Liver (tissue), 9 donors: Measurements from ENCODE around the gene PARD6A. TPM values are rescaled to one million over a fixed set of nuclear protein-coding genes. Genes with fewer than 3 reads are reported as not detected.

ENCODE experiments used
- DNase-seq: peaks from one replicate; pipeline ENCODE4 v3.0.0-alpha.2; 2017; ENCODE audit warnings: low spot score
- H3K27ac ChIP-seq, 2 donors: one replicate each; pipeline ENCODE4 v1.7.0; 2013; ENCODE audit warnings: inconsistent platforms in 2 of 2, low read length in 2 of 2, control low read depth in 1 of 2, low read depth in 1 of 2, mild to moderate bottlenecking in 1 of 2
- H3K27me3 ChIP-seq, 4 donors: one replicate each; pipeline versions ENCODE4 v1.6.1 to v1.7.0; 2013; ENCODE audit warnings: low read length in 3 of 4, inconsistent platforms in 1 of 4, mild to moderate bottlenecking in 1 of 4, moderate library complexity in 1 of 4; ENCODE audit not compliant: control insufficient read depth in 4 of 4, insufficient read depth in 4 of 4
- H3K36me3 ChIP-seq, 4 donors: one replicate each; pipeline versions ENCODE4 v1.6.1 to v1.7.0; 2013; ENCODE audit warnings: low read length in 3 of 4, mild to moderate bottlenecking in 3 of 4, low read depth in 1 of 4, moderate library complexity in 1 of 4; ENCODE audit not compliant: control insufficient read depth in 4 of 4, insufficient read depth in 3 of 4
- H3K4me1 ChIP-seq, 4 donors: one replicate each; pipeline versions ENCODE4 v1.6.1 to v1.7.0; 2013; ENCODE audit warnings: low read length in 3 of 4, mild to moderate bottlenecking in 3 of 4, moderate library complexity in 1 of 4; ENCODE audit not compliant: control insufficient read depth in 4 of 4, insufficient read depth in 4 of 4
- H3K4me3 ChIP-seq, 3 donors: one replicate each; pipeline versions ENCODE4 v1.6.1 to v1.7.0; 2013; ENCODE audit warnings: low read length in 3 of 3, control low read depth in 1 of 3, low read depth in 1 of 3, mild to moderate bottlenecking in 1 of 3
- H3K9ac ChIP-seq, 2 donors: one replicate each; pipeline ENCODE4 v1.7.0; 2013; ENCODE audit warnings: low read length in 2 of 2, mild to moderate bottlenecking in 2 of 2, moderate library complexity in 2 of 2, control low read depth in 1 of 2, low read depth in 1 of 2
- H3K9me3 ChIP-seq, 4 donors: one replicate each; pipeline versions ENCODE4 v1.6.1 to v1.7.0; 2013; ENCODE audit warnings: low read length in 3 of 4; ENCODE audit not compliant: control insufficient read depth in 4 of 4
- ATF3 ChIP-seq: IDR thresholded peaks from 2 replicates; pipeline ENCODE4 v1.6.1; 2016; ENCODE audit warnings: antibody characterized with exemption
- CTCF ChIP-seq: fragments of 150-350 bp; IDR thresholded peaks from 2 replicates; pipeline ENCODE4 v1.5.1; 2017; ENCODE audit warnings: improper control_type of control experiment, low read depth, low read length; ENCODE audit not compliant: missing input control
- EGR1 ChIP-seq, 2 donors: IDR thresholded peaks; 2 replicates each; pipeline ENCODE4 v1.6.1; 2016 to 2018; ENCODE audit warnings: antibody characterized with exemption in 2 of 2, low read depth in 2 of 2
- FOXA2 ChIP-seq: IDR thresholded peaks from 2 replicates; pipeline ENCODE4 v1.6.1; 2016; ENCODE audit warnings: antibody characterized with exemption
- GABPA ChIP-seq, 2 donors: IDR thresholded peaks in 1 of 2; conservative IDR thresholded peaks in 1 of 2; 2 replicates each; pipeline ENCODE4 v1.6.1; 2016; ENCODE audit warnings: antibody characterized with exemption in 2 of 2, mild to moderate bottlenecking in 1 of 2, moderate library complexity in 1 of 2
- NR2F2 ChIP-seq: IDR thresholded peaks from 2 replicates; pipeline ENCODE4 v1.6.1; 2016; ENCODE audit warnings: antibody characterized with exemption
- RAD21 ChIP-seq, 2 donors: IDR thresholded peaks; 2 replicates each; pipeline ENCODE4 v1.6.1; 2016; ENCODE audit warnings: antibody characterized with exemption in 2 of 2, mild to moderate bottlenecking in 2 of 2
- RXRA ChIP-seq, 2 donors: IDR thresholded peaks; 2 replicates each; pipeline ENCODE4 v1.6.1; 2017 to 2018; ENCODE audit warnings: antibody characterized with exemption in 2 of 2, mild to moderate bottlenecking in 1 of 2
- SP1 ChIP-seq: IDR thresholded peaks from 2 replicates; pipeline ENCODE4 v1.6.1; 2018; ENCODE audit warnings: antibody characterized with exemption, mild to moderate bottlenecking
- TAF1 ChIP-seq: conservative IDR thresholded peaks from 2 replicates; pipeline ENCODE4 v1.6.1; 2016; ENCODE audit warnings: antibody characterized with exemption, mild to moderate bottlenecking
- YY1 ChIP-seq: IDR thresholded peaks from 2 replicates; pipeline ENCODE4 v1.6.1; 2016; ENCODE audit warnings: antibody characterized with exemption, mild to moderate bottlenecking
- ZBTB33 ChIP-seq: IDR thresholded peaks from 2 replicates; pipeline ENCODE4 v1.6.1; 2016; ENCODE audit warnings: antibody characterized with exemption
- WGBS: extraction: QIAGEN DNeasy Blood & Tissue Kit; methylation state at CpG from one replicate; pipeline ENCODE4 v1.1.7; 2013; 5-methylcytosine and 5-hydroxymethylcytosine counted together
- polyA plus RNA-seq, 2 donors: library from polyadenylated mRNA; stranded (reverse) in 1 of 2; unstranded in 1 of 2; fragments of 200-250 nt in 1 of 2; fragments of >200 nt in 1 of 2; fragmentation: Nextera tagmentation in 1 of 2; extraction: Ambion mirVana in 1 of 2; gene quantifications; one replicate each; pipeline versions ENCODE4 v1.2.1 to v1.2.3, GENCODE V29; 2013 to 2015
- total RNA-seq, 2 donors: library from RNA; depleted of rRNA; stranded (reverse); fragments of >200 nt; gene quantifications; one replicate each; pipeline ENCODE4 v1.2.3, GENCODE V29; 2014
- donor health status: healthy.
- donor health status: healthy.
- donor health status: healthy.
- donor health status: healthy.
- donor health status: healthy.

Gene PARD6A
- total and polyA plus RNA-seq, 4 donors = 0.42 to 2.4 (median 1.8) TPM

- WGBS = 50% methylated on average over 30 of the region's 30 CpGs
- Histone ChIP-seq H3K27me3 (no peaks in the 10 kb centered on the region), H3K9me3 (no peaks in the 10 kb centered on the region), H3K4me3 (no peak overlapping the region), H3K9ac (no peak overlapping the region), H3K4me1 (peaks cover 9 to 20% (median 14%) of the 10 kb centered on the region in 4 donors), H3K36me3 (peaks cover 0 to 1% (median 0%) of the 10 kb centered on the region in 4 donors), H3K27ac (no peak overlapping the region)
- DNase-seq = no peak
- TF ChIP-seq RAD21 (IDR thresholded peaks at IDR 0.05) = no peak
- TF ChIP-seq CTCF = no peak
- TF ChIP-seq NR2F2 = no peak
- no peak for TF ChIP-seq TAF1
- no peak for TF ChIP-seq YY1
- TF ChIP-seq RXRA (IDR thresholded peaks at IDR 0.05) = no peak
- TF ChIP-seq EGR1 (IDR thresholded peaks at IDR 0.05; ENCODE audit: low read depth in 2 of 2) = no peak
- TF ChIP-seq FOXA2 = no peak
- no peak for TF ChIP-seq GABPA (IDR thresholded peaks at IDR 0.05 in 1 of 2, conservative IDR thresholded peaks at IDR 0.05 in 1 of 2)
- no peak for TF ChIP-seq ZBTB33
- no peak for TF ChIP-seq SP1
Measured at GRCh38 chr16:67654403-67654911, 6.3 kb upstream of the PARD6A start.

- no peak for TF ChIP-seq ATF3
- TF ChIP-seq RAD21 (IDR thresholded peaks at IDR 0.05) = no peak
- TF ChIP-seq ZBTB33 = no peak
Measured at GRCh38 chr16:67655363-67655762, 5.4 kb upstream of the PARD6A start.

More at GRCh38 chr16:67655363-67655762, 5.4 kb upstream of the PARD6A start:
- no peak for DNase-seq
- Histone ChIP-seq H3K27ac (no peak overlapping the region), H3K36me3 (peaks cover 0 to 1% (median 0%) of the 10 kb centered on the region in 4 donors), H3K9ac (no peak overlapping the region), H3K4me3 (no peak overlapping the region), H3K27me3 (no peaks in the 10 kb centered on the region), H3K9me3 (no peaks in the 10 kb centered on the region), H3K4me1 (peaks cover 9 to 27% (median 16%) of the 10 kb centered on the region in 4 donors)
- WGBS = 79% methylated on average over 4 of the region's 4 CpGs
